GM18498 (cell line): Measurements from ENCODE around the gene TNFRSF12A.

Experiments used
- ATAC-seq: cut with Tn5 transposase; IDR thresholded peaks from one replicate; pipeline ENCODE4 v1.9.1; 2021; ENCODE audit warnings: mild to moderate bottlenecking, moderate library complexity; ENCODE audit not compliant: unreplicated experiment

The TNFRSF12A gene

DNA sequence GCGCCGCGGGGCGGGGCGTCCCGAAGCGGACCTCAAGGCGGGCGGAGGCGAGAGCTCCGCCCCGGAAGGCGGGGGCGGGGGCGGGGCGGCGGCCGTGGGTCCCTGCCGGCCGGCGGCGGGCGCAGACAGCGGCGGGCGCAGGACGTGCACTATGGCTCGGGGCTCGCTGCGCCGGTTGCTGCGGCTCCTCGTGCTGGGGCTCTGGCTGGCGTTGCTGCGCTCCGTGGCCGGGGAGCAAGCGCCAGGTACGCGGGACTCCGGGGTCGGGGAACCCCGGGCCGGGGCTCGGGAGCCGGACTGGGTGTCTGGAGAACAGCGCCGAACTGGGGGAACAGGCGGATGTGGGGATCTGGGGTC is at the start of gene TNFRSF12A:
Gene TNFRSF12A (plus strand): TSS at position 122 of the 357 bp plus-strand sequence. CDS start 30 bp downstream, at position 152.
- no peak for ATAC-seq

- ATAC-seq: no peak
These were observed 49.6 kb upstream of the TNFRSF12A start for GRCh38 chr16:2970563-2970962.

GRCh38 chr16:2971134-2971984 is 48.8 kb upstream of the TNFRSF12A start:
- no peak for ATAC-seq

- no peak for ATAC-seq
These were observed 48.0 kb upstream of the TNFRSF12A start for GRCh38 chr16:2971985-2972784.

DNA sequence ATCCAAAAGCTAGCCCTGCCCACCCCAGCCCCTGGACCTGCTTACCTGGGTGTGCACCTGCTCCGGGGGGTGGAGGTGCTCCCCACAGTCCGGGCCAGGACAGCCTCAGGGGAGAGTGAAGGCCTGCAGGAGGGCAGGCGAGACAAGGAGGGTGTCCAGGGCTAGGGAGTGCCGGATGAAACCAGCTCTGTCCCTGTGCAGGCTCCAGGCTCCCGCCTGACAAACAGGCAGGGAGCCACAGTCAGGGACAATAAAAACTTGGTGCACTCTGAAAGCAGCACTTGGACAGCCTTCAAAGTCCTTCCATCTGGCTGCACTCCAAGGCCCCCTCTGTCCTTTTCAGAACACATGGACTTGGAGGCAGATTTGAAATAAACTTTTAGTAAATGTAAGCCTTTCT is 47.1 kb upstream of the TNFRSF12A start:
- ATAC-seq: no peak

- no peak for ATAC-seq
These were observed 46.4 kb upstream of the TNFRSF12A start for GRCh38 chr16:2973605-2974318.

- no peak for ATAC-seq
These were observed 45.7 kb upstream of the TNFRSF12A start for GRCh38 chr16:2974319-2975056.

DNA sequence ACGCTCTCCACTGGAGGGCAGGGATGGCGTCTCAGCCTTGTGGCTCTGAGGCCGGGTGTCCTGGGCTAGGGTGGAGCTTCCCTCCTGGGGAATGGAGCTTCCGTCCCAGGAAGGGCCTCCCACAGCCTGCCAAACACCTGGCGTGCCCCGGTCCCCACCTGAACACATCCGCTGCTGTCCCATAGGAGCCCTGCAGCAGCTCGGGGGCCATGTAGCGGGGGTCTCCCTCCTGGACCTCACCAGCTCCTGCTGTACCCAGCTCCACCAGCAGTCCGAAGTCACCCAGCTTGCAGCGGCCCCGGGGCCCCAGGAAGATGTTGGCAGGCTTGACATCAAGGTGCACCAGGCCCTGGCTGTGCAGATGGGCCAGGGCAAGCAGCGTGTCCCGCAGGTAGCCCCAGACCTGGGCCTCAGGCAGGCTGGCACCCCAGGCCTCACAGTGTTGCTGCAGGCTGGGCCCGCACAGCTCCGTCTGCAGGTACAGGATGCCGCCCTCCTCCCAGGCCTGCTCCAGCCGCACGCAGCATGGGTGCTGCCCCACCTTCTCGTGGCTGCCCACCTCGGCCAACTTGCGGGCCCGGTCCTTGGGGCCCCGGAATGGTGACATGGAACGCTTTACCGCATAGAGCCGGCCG is 44.9 kb upstream of the TNFRSF12A start:
- no peak for ATAC-seq

DNA sequence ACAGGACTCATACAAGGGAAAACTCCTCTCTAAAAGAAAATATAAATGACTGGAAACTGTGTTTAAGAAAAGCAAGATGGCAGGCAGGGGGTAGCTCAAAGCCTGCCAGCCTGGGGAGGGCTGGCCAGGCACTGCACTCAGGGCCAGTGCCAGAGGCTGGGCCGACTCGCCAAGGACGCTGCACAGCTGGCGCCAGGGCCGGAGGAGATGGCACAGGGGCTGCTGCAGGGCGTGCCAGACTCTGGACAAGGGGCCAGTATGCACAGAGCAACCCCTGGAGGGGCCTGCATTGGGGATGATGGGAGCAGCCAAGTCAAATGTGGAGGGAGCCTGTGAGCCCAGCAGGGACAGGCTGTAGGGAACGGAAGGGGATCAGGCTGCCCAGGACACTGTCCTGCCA is 44.0 kb upstream of the TNFRSF12A start:
- no peak for ATAC-seq

DNA sequence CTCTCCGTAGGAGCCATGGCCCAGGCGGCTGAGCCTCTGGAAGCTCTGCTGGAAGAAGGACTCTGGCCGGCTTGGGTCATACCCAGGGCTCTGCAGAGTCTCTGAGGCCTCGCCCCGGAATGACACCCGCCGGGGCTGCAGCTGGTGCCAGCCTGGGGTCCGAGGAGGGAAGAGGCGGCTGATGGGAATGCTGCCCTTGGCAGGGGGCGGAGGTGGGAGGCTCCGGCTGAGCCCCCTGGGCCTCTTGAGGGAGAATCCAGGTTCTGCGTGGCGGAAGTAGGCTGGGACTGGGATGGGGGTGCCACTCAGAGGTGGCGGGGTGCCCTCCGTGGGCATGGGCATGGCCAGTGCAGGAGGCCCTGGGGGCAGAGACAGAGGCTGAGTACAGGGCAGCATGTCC is 43.5 kb upstream of the TNFRSF12A start:
- ATAC-seq: no peak

GRCh38 chr16:2977440-2977839 is 42.7 kb upstream of the TNFRSF12A start:
- no peak for ATAC-seq

- no peak for ATAC-seq
These were observed 40.4 kb upstream of the TNFRSF12A start for GRCh38 chr16:2979669-2980226.

- ATAC-seq: peak; percentile 82
These were observed 39.7 kb upstream of the TNFRSF12A start, which contains the start of gene PKMYT1 for GRCh38 chr16:2980227-2981176. TSS of gene PKMYT1 (minus strand) at chr16:2980446. CDS start at chr16:2979657, 789 bp downstream.

DNA sequence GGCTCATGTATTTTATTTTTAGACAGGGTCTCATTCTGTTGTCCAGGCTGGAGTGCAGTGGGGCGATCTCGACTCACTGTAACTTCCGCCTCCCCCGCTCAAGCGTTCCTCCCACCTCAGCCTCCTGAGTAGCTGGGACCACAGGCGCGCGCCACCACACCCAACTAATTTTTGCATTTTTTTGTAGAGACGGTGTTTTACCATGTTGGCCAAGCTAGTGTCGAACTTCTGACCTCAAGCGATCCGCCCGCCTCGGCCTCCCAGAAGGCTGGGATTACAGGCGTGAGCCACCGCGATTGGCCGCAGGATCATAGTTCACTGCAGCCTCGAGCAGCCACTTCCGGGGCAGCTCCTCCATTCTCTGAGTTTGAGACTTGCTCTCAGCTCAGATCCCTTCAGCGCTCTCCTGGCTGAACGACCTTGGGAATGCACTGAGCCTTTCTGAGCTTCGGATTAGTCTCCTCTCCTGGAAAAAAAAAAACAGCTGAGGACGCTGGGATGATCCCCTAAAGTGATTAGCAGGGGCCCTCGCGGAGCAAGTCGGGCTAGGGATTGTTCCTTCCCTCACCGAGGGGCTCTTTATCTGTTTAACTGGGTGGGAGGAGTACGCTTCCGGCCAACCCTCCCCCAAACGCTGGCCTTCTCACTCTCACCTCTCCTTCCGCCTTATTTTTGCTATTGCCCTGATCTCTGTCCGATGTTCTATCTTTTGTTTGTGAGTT is 38.8 kb upstream of the TNFRSF12A start:
- ATAC-seq: no peak

- ATAC-seq: no peak
These were observed 38.3 kb upstream of the TNFRSF12A start for GRCh38 chr16:2981899-2982250.

GRCh38 chr16:2982402-2982801 is 37.8 kb upstream of the TNFRSF12A start:
- ATAC-seq: no peak

DNA sequence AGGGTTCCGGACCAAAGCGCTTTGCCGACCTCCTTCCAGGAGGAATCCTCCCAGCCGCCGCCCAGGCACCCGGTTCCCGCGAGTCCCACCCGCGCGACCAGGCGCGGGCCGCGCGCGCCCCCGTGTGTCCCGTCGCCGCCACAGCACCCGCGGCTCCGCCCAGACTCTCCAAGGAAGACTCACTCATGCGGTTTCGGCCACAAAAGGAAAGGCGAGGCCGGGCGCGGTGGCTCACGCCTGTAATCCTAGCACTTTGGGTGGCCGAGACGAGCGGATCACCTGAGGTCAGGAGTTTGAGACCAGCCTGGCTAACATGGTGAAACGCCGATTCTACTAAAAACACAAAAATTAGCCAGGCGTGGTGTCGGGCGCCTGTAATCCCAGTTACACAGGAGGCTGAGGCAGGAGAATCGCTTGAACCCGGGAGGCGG is 36.4 kb upstream of the TNFRSF12A start:
- peak; percentile 43 for ATAC-seq

DNA sequence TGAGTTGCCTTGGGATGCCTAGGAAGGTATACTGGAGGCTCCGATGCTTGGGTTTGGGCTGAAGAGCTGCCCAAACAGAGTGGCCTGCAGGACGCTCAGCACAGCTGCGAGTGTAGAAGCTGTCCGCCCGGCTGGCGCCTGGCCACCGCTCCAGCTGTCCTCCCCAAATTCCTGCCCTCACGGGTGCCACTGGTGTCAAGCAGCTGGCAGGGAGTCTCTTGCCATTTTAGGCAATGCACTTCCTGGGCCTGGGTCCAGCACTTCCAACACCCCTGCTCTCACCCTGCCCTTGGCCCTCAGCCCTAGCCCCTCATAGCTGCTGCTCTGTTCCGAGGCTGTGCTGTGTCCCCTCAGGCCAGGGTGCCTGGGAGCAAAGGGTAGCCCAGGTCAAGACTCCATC is 34.7 kb upstream of the TNFRSF12A start:
- ATAC-seq: no peak
